Upper lobe of right lung (tissue), 1 donor: ENCODE measurements around the gene TAF12. TPM values are rescaled to one million over a fixed set of nuclear protein-coding genes. Genes with fewer than 3 reads are reported as not detected.
"Not testable (repeated sequence)": the region's sequence is repeated elsewhere in the genome, so short reads cannot be mapped to it uniquely, and the experiment has no call there.

Experiments
- ATAC-seq: fragments of 200-7000 bp; cut with Tn5 transposase; one replicate; pipeline ENCODE4 v1.9.1; 2020; ENCODE audit warnings: mild to moderate bottlenecking, moderate library complexity
- DNase-seq: peaks from one replicate; pipeline ENCODE4 v3.0.0-alpha.2; 2020
- H3K27ac ChIP-seq: fragments of 200-600 bp; one replicate; pipeline ENCODE4 v1.8.0; 2022
- H3K27me3 ChIP-seq: fragments of 200-600 bp; one replicate; pipeline ENCODE4 v1.8.0; 2022; ENCODE audit warnings: mild to moderate bottlenecking
- H3K36me3 ChIP-seq: fragments of 200-600 bp; one replicate; pipeline ENCODE4 v1.8.0; 2022
- H3K4me1 ChIP-seq: fragments of 200-600 bp; one replicate; pipeline ENCODE4 v1.8.0; 2022
- H3K4me3 ChIP-seq: fragments of 200-600 bp; one replicate; pipeline ENCODE4 v1.8.0; 2022; ENCODE audit warnings: mild to moderate bottlenecking
- H3K9me3 ChIP-seq: fragments of 200-600 bp; one replicate; pipeline ENCODE4 v1.8.0; 2022
- CTCF ChIP-seq: fragments of 200-600 bp; IDR thresholded peaks from one replicate; pipeline ENCODE4 v1.8.0; 2022; ENCODE audit warnings: antibody characterized with exemption
- intact Hi-C: fragments of 100-400 bp; cut with DNase I; formaldehyde crosslinking; loops from one replicate; pipeline ENCODE4 v1.11.0; 2022
- total RNA-seq: library from RNA; stranded (reverse); fragmentation: NEBNext Ultra II Directional; extraction: Animal tissue kit (Norgen Biotek cat#: 25700); gene quantifications from one replicate; pipeline ENCODE4 v1.2.1, GENCODE V29; 2021
- donor health status: DM: no; HTN: yes; CAD: no; lungs with severe emphysema.

The TAF12 gene
- total RNA-seq, 1 donor from 2014 or later = 21.0 TPM

GRCh38 chr1:28573564-28573963, 69.3 kb downstream of the TAF12 start:
- H3K9me3 ChIP-seq = no peaks in the 10 kb centered on the region
- no peak for ATAC-seq
- peaks cover 77% of the 10 kb centered on the region for H3K36me3 ChIP-seq
- H3K4me1 ChIP-seq = peaks cover 3% of the 10 kb centered on the region
- no peak overlapping the region for H3K4me3 ChIP-seq
- H3K27me3 ChIP-seq = no peaks in the 10 kb centered on the region
- H3K27ac ChIP-seq = no peak overlapping the region
- no peak for TF ChIP-seq CTCF
- intact Hi-C loops = no loop called here
- no peak for DNase-seq

GRCh38 chr1:28572891-28573290, 70.0 kb downstream of the TAF12 start:
- H3K9me3 ChIP-seq, DNase-seq, intact Hi-C loops, ATAC-seq, H3K27me3 ChIP-seq, H3K4me1 ChIP-seq, H3K4me3 ChIP-seq, H3K27ac ChIP-seq: not testable (repeated sequence)
- H3K36me3 ChIP-seq = peaks cover 77% of the 10 kb centered on the region

- no peak for ATAC-seq
- H3K4me3 ChIP-seq = no peak overlapping the region
- no peak for TF ChIP-seq CTCF
- no peak for DNase-seq
- H3K4me1 ChIP-seq = no peaks in the 10 kb centered on the region
- H3K9me3 ChIP-seq = no peaks in the 10 kb centered on the region
- intact Hi-C loops = no loop called here
- H3K27ac ChIP-seq = no peak overlapping the region
- peaks cover 77% of the 10 kb centered on the region for H3K36me3 ChIP-seq
- H3K27me3 ChIP-seq = no peaks in the 10 kb centered on the region
Measured at GRCh38 chr1:28571911-28572310, 71.0 kb downstream of the TAF12 start.

GRCh38 chr1:28566931-28567330, 75.9 kb downstream of the TAF12 start:
- H3K4me1 ChIP-seq = no peaks in the 10 kb centered on the region
- no peak overlapping the region for H3K4me3 ChIP-seq
- H3K27me3 ChIP-seq = no peaks in the 10 kb centered on the region
- DNase-seq (no peak), ATAC-seq (no peak)
- no peak overlapping the region for H3K27ac ChIP-seq
- H3K9me3 ChIP-seq = no peaks in the 10 kb centered on the region
- TF ChIP-seq CTCF = no peak
- H3K36me3 ChIP-seq = peaks cover 88% of the 10 kb centered on the region
- intact Hi-C loops = no loop called here

GRCh38 chr1:28565726-28566125, 77.1 kb downstream of the TAF12 start:
- no peaks in the 10 kb centered on the region for H3K9me3 ChIP-seq
- DNase-seq (no peak), ATAC-seq (no peak)
- no peak overlapping the region for H3K4me3 ChIP-seq
- TF ChIP-seq CTCF = no peak
- H3K27me3 ChIP-seq = no peaks in the 10 kb centered on the region
- intact Hi-C loops = no loop called here
- H3K27ac ChIP-seq = no peak overlapping the region
- H3K36me3 ChIP-seq = peaks cover 88% of the 10 kb centered on the region
- H3K4me1 ChIP-seq = no peaks in the 10 kb centered on the region

GRCh38 chr1:28565040-28565439, 77.8 kb downstream of the TAF12 start:
- H3K9me3 ChIP-seq = no peaks in the 10 kb centered on the region
- TF ChIP-seq CTCF = no peak
- no peak overlapping the region for H3K4me3 ChIP-seq
- intact Hi-C loops = no loop called here
- H3K4me1 ChIP-seq = no peaks in the 10 kb centered on the region
- no peaks in the 10 kb centered on the region for H3K27me3 ChIP-seq
- H3K36me3 ChIP-seq = peaks cover 93% of the 10 kb centered on the region
- DNase-seq (peak; percentile 67), ATAC-seq (peak; percentile 77)
- H3K27ac ChIP-seq = peak overlapping the region; percentile 45
